Measurements from ENCODE around the gene GLB1L3.
"Not testable (repeated sequence)": the region's sequence is repeated elsewhere in the genome, so short reads cannot be mapped to it uniquely, and the experiment has no call there.

Gene GLB1L3

GRCh38 chr11:134250675-134251074 lies 25.5 kb upstream of the GLB1L3 start:
- no peak for DNase-seq

GRCh38 chr11:134252346-134253187 lies 23.6 kb upstream of the GLB1L3 start:
- DNase-seq = no peak

GRCh38 chr11:134253188-134253993 lies 22.8 kb upstream of the GLB1L3 start, which contains the start of the genes ACAD8 and THYN1:
ACAD8 (plus strand) TSS chr11:134253568; CDS start chr11:134253601, 33 bp downstream.
THYN1 (minus strand) TSS chr11:134253352; CDS start chr11:134252882, 470 bp downstream.
- DNase-seq = peak; percentile 93

DNA sequence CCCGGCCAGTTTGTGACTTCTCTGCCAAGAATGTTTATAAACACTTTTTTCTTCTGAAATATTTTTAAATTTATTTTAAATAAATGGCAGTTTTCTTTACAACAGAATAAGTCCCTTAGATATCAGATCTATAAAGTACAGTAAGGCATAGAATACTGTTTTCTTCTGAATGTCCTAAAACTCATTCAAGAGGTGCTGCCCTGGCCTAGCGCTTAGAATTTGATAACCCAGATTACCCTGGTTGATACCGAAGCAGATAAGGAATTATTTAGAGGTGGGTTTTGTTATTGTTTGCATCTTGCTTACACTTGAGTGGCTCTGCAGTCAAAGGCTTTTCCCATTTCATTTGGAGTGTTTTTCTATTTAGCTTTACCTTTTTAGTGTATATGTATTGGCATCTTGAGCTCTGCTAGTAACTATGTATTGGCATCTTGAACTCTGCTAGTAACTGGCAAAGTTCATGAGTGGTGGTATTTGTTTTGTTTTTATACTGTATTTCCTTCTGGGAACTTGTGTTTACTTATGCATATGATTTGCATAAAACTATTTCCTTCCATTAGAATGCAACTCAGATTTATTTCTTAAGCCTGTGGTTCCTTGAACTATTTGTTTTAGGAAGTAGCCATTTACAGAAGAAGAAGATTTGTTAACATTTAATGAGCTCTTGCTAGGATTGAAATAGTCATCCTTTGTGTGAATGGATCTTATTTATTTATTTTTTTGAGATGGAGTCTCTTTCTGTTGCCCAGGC lies 21.6 kb upstream of the GLB1L3 start:
- no peak for DNase-seq

- DNase-seq = not testable (repeated sequence)
These were observed 21.0 kb upstream of the GLB1L3 start for GRCh38 chr11:134255184-134255561.

DNA sequence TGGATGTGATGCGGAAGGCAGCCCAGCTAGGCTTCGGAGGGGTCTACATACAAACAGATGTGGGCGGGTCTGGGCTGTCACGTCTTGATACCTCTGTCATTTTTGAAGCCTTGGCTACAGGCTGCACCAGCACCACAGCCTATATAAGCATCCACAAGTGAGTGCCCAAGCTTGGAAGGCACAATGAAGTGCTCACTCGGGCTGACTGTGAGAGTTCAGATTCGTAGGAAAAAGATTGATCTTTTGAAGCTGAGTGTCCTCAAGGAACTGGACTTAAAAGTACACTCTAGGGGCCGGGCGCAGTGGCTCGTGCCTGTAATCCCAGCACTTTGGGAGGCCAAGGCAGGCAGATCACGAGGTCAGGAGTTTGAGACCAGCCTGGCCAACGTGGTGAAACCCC lies 19.1 kb upstream of the GLB1L3 start:
- no peak for DNase-seq

DNA sequence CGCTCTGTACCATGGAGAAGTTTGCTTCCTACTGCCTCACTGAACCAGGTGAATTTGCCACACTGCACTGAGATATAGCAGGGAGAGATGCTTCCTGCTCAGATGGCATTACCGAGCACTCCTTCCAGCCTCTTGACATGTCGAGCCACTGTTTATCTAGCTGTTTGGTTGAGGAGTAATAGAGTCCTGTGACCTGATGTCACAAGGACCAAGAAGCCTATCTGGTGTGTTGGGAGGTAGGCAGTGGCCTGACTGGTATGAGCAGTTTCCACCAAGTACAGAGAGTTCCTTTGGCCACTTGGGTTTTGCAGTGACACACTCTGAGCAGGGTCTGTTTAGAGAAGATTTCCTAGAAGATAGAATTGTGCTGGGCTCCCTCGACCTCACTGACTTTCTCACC lies 17.6 kb upstream of the GLB1L3 start:
- no peak for DNase-seq

DNA sequence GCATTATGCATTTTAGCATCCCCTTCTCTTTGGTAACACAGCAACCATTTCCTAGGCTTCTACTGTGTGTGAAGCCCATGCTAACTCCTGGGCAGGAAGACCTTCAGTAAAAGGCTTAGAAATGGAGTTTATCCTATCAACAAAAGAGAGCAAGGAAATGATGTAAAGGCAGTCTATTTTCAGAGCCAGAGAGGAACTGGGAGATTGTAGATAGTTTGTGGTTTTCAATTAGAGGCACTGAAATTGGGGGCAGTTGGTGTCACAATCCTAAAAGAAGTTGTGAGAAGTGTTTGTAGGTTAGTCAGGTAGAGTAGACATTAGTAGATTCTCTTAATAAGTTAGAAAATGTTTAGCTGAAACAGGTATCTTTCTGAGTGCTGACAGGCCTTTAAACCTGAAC lies 15.7 kb upstream of the GLB1L3 start:
- no peak for DNase-seq

- DNase-seq = no peak
These were observed 15.2 kb upstream of the GLB1L3 start for GRCh38 chr11:134260983-134261382.

DNA sequence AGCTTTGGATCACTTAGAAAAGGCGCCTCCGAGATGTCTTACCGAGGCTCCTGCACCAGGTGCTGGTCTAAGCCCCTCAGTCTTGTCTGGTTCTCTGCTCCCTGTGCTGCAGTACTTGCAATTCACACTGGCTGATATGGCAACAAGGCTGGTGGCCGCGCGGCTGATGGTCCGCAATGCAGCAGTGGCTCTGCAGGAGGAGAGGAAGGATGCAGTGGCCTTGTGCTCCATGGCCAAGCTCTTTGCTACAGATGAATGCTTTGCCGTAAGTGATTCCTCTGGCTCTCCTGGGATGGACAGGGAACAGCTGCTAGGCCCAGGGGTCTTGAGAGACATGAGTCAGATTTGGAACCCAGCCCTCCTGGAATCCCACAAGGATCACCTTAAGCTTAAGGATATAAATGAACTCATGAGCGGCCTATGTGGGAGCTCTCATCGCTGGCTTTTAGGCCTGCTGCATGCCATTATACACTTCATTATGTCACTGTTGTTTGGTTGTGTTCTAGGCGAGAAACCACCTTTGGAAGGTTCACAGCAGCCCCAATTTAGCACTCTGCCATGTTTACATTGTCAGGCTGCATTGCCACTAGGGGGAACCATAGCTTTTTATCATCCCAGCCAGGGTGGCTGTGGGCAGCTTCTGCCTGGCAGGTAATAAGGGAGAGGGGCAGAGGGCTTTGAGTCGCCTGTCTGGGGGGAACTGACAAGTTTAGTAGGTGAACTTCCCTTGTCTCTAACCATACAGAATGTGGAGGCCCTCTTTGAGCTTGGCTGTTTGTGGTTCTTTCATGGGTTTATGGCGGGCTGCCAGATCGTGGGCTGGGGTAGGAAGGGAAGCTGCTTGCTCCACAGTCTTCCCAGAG lies 14.3 kb upstream of the GLB1L3 start:
- no peak for DNase-seq

- DNase-seq = no peak
These were observed 11.0 kb upstream of the GLB1L3 start for GRCh38 chr11:134264966-134265764.

DNA sequence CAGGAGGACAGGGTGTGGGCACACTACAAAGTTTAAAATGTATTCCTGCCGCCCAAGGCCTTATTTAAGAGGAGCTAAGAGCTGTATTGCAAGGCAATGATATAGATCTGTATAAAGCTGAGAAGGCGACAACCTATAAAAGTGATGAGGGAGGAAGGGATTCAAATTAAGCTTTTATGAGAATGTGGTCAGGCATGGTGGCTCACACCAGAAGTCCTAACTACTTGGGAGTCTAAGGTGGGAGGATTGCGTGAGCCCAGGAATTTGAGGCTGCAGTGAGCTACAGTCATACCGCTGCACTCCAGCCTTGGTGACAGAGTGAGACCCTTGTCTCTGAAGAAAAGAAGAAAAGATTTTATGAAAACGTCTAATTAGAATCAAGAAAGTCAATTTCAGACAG lies 9.7 kb upstream of the GLB1L3 start:
- DNase-seq = no peak

GRCh38 chr11:134266841-134267251 lies 9.3 kb upstream of the GLB1L3 start:
- no peak for DNase-seq

GRCh38 chr11:134267461-134267860 lies 8.7 kb upstream of the GLB1L3 start:
- DNase-seq = no peak

- DNase-seq = no peak
These were observed 8.2 kb upstream of the GLB1L3 start for GRCh38 chr11:134267966-134268365.

DNA sequence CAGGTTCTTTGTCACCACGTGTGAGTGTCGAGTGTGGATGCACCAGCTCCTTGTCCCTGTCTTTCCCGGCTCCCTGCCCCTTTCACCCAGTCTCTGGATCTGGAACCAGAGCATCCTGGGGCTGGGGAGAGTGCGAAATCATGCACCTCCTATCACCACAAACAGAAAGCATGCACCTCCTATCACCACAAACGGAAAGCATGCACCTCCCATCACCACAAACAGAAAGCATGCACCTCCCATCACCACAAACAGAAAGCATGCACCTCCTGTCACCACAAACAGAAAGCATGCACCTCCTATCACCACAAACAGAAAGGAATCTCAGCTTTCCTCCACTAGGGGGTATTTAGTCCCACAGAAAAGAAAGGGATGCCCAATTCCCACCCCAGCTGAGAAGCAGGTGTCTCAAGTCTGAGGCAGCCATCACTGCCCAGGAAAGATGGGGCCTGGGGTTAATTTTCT lies 5.9 kb upstream of the GLB1L3 start:
- DNase-seq = no peak

- no peak for DNase-seq
These were observed 4.2 kb upstream of the GLB1L3 start for GRCh38 chr11:134271978-134272377.

GRCh38 chr11:134272381-134273316 lies 3.5 kb upstream of the GLB1L3 start:
- no peak for DNase-seq

DNA sequence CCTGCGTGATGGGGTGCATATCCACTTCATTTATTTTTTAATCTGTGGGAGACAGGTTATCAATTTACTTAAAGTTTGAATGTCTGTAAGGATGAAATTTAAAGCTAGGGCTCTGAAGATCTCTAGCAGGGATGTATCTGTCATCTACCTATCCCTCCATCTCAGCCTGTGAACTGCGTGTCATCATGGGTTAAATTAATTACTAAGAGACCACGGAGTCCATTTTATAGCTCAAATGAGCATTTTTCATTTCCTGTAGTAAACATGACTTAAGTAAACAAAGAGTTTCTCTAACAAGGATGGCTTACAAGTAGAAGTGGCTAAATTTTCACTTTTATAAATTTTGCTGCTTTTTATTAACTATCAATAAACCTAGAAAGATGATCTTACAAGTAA lies 2.9 kb upstream of the GLB1L3 start:
- DNase-seq = no peak

- no peak for DNase-seq
These were observed 1.0 kb upstream of the GLB1L3 start for GRCh38 chr11:134275188-134275533.
